Neural crest cell (in vitro differentiated cells): ENCODE measurements around the gene MATN4. TPM values are rescaled to one million over a fixed set of nuclear protein-coding genes. Genes with fewer than 3 reads are reported as not detected.

Experiments used
- DNase-seq: peaks from one replicate; pipeline ENCODE4 v3.0.0; 2021; ENCODE audit warnings: low read depth, mixed read lengths, low spot score
- H3K27ac Mint-ChIP-seq: one replicate; pipeline ENCODE4 v1.8.0; 2021; ENCODE audit warnings: mild to moderate bottlenecking, mixed read lengths; ENCODE audit not compliant: unreplicated experiment
- H3K27me3 Mint-ChIP-seq: 2 replicates; pipeline ENCODE4 v1.8.0; 2021; ENCODE audit warnings: low read depth, mild to moderate bottlenecking, mixed read lengths
- H3K36me3 Mint-ChIP-seq: 2 replicates; pipeline ENCODE4 v1.8.0; 2021; ENCODE audit warnings: low read depth, mild to moderate bottlenecking, mixed read lengths
- H3K4me1 Mint-ChIP-seq: 2 replicates; pipeline ENCODE4 v1.8.0; 2021; ENCODE audit warnings: mixed read lengths
- H3K4me3 Mint-ChIP-seq: one replicate; pipeline ENCODE4 v1.8.0; 2021; ENCODE audit warnings: mild to moderate bottlenecking, mixed read lengths
- H3K9me3 Mint-ChIP-seq: 2 replicates; pipeline ENCODE4 v1.8.0; 2021; ENCODE audit warnings: mixed read lengths
- CTCF ChIP-seq: fragments of 200-600 bp; sonication (generic); conservative IDR thresholded peaks from 2 replicates; pipeline ENCODE4 v1.5.0; 2021; ENCODE audit warnings: antibody characterized with exemption, mild to moderate bottlenecking
- total RNA-seq: library from RNA; stranded (reverse); gene quantifications from 2 replicates; pipeline ENCODE4 v1.2.1, GENCODE V29; 2021

The MATN4 gene
- total RNA-seq, 1 donor from 2014 or later: not detected

DNA sequence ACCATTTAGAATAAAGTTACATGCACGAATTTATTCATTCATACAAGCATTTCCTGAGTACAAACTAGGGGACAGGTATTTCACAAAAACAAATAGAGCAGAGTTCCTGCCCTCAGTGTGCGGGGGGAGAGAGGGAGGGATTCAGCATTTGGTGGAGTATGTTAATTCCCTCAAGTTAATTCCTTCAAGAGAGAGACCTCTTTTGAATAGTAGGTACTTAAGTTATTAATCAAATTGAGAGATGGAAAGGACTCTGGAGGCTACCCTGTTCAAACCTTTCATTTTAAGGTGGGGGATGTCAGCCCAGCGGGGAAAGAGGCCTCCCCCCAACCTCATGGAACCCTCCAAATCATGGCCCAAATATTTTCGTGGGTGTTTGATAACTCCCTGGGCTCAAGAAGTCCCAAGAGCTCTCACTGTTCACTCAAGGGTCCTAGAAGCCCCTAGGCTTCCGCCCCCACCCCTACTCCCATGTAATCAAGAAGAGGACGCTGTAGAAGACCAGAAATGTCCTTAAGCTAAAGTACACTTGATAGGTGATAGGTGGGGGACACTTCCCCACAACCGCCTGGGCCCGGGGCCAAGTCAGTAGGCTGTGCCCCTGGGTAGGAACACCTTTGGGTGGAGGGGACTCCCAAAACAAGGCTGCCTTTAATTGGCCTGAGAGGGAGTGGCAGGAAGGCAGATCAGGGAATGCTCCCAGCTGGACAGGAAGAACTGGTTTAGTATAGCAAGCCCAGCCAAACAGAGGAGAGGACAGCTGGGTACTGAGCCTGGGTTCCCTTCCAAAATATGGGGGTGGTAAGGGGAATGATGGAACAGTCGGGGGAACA, 37.2 kb upstream of the MATN4 start:
- H3K4me3 Mint-ChIP-seq: peak overlapping the region; percentile 70
- no peak for DNase-seq
- no peak for TF ChIP-seq CTCF
- peaks cover 44% of the 10 kb centered on the region for H3K4me1 Mint-ChIP-seq
- peaks cover 9% of the 10 kb centered on the region for H3K27me3 Mint-ChIP-seq
- H3K36me3 Mint-ChIP-seq: no peaks in the 10 kb centered on the region
- no peak overlapping the region for H3K27ac Mint-ChIP-seq
- H3K9me3 Mint-ChIP-seq: no peaks in the 10 kb centered on the region

DNA sequence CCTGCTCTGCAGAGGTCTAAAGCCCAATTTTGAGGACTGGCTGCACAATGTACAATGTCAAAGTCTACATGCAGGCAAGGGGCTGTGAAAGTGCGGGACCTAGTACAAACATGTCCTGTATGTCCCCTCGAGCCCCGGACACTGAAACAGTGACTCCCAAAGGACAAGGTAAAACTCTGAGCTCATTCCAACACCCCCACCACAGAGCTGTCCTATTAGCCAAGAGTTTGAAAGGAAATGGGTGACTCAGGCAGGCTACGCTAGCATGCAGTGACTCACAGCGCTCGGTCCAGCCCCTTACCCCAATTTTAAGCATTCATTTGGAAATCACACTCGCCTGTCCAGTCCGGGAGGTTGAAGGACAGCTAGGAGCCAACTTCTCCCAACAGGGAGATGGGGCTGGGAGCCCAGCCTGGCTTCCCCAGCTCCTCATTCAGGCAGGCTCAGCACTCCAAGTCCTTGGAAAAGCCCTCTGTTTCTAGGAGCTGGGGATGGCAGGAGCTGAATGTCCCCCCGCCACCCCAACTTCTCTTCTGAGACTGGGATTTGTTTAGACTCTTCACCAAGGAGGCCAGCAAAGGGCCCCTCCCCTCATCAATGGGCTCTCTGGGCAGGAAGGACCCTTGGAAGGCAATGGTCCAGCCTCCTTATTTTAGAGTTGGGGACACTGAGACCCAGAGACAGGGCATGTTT, 36.2 kb upstream of the MATN4 start:
- DNase-seq: no peak
- Mint-ChIP-seq H3K36me3 (no peaks in the 10 kb centered on the region), H3K27me3 (peaks cover 9% of the 10 kb centered on the region), H3K27ac (no peak overlapping the region), H3K9me3 (no peaks in the 10 kb centered on the region), H3K4me3 (peak overlapping the region; percentile 41), H3K4me1 (peaks cover 45% of the 10 kb centered on the region)
- TF ChIP-seq CTCF: no peak

DNA sequence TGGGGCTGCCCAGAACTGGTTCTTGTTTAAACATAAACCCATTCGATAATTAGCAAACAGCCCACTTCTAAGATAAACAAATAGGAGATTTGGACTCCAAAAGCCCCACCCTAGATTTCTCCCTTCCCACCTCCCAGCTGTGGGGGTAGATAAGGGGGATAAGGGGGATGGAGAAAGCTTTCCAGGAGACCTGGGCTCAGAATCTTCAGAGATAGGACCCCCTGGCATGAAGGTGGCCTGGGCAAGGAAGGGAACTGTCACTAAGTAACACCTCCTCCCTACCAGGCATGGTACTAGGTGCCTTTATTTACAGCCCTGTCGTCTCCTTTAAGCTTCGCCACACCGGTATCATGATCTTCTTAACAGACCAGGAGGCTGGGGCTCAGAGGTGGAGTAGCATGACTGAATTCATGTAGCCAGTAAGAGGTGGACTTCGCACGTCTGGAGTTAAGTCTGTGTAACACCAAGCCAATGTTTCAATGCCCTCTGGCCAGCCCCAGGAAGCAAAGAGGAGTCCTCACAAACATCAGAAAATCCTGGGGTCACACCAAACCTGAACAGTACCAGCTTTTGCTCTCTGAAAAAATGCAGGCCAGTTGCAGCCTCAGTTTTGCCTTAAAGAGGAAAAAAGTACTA, 35.6 kb upstream of the MATN4 start:
- Mint-ChIP-seq H3K4me1 (peaks cover 45% of the 10 kb centered on the region), H3K27ac (no peak overlapping the region), H3K4me3 (no peak overlapping the region), H3K9me3 (no peaks in the 10 kb centered on the region), H3K27me3 (peaks cover 9% of the 10 kb centered on the region), H3K36me3 (no peaks in the 10 kb centered on the region)
- DNase-seq: no peak
- TF ChIP-seq CTCF: no peak

DNA sequence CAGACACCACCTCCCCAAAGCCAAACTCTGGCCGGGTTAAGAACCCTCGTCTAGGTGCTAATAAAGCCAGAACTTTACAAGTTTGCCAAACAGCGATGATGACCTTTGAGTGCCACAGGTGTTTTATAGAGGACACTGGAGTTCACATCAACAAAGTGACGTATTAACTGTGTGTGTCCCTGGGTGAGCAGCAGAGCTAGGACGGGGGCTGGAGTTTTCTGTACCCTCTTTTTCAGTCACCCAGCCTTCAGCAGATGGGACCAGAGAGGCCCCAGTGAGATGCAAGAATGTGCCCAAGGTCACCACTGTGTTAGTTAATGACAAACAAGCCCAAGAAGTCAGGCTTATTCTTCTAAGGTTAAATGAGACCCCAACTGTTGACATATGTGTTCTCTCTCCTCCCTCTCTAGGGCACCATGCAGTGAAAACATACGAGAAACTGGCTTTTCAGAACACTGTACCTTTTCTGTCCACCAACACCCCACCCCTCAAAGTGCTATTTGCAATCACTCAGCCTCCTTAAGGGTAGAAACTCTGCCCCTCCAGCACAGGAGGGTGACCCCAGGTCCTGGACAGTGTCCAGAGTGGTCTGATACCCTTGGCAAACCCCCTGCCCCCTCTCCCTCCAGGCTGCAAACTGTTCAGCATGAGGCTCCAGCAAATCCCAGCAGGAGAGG, 34.9 kb upstream of the MATN4 start:
- no peak for DNase-seq
- Mint-ChIP-seq H3K4me3 (no peak overlapping the region), H3K36me3 (no peaks in the 10 kb centered on the region), H3K4me1 (peaks cover 45% of the 10 kb centered on the region), H3K27ac (no peak overlapping the region), H3K27me3 (peaks cover 9% of the 10 kb centered on the region), H3K9me3 (no peaks in the 10 kb centered on the region)
- no peak for TF ChIP-seq CTCF
